COLO668 (cell line): ENCODE measurements around the gene OGA.

Experiments
- DNase-seq: peaks from one replicate; lab custom pipeline; 2025; ENCODE audit not compliant: unreplicated experiment; lab: John Stamatoyannopoulos, UW

OGA gene

GRCh38 chr10:101818119-101818871 lies at the start of gene OGA:
TSS of gene OGA (minus strand) at chr10:101818444. CDS start at chr10:101818022, 422 bp downstream.
- peak; percentile 98 for DNase-seq

DNA sequence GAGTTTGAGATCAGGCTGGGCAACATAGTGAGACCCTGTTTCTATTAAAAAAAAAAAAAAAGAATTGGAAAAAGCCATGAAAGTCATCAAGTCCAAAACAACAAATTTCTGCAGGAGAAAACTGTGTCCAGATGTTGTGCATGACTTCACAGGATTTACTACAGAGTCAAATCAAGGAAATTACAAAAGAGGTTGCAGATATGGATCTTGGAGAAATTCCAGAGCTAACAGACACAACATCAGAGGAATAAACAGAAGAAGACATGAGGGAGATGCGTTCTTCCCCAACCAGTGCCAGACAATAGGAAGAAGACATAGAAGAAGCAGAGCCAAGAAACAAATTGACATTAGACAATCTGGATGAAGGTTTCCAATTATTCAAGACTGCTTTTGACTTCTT lies 49.7 kb upstream of the OGA start:
- no peak for DNase-seq

- DNase-seq = no peak
These were observed 41.3 kb upstream of the OGA start for GRCh38 chr10:101859530-101859929.

- DNase-seq = no peak
These were observed 40.7 kb upstream of the OGA start for GRCh38 chr10:101858723-101859500.

DNA sequence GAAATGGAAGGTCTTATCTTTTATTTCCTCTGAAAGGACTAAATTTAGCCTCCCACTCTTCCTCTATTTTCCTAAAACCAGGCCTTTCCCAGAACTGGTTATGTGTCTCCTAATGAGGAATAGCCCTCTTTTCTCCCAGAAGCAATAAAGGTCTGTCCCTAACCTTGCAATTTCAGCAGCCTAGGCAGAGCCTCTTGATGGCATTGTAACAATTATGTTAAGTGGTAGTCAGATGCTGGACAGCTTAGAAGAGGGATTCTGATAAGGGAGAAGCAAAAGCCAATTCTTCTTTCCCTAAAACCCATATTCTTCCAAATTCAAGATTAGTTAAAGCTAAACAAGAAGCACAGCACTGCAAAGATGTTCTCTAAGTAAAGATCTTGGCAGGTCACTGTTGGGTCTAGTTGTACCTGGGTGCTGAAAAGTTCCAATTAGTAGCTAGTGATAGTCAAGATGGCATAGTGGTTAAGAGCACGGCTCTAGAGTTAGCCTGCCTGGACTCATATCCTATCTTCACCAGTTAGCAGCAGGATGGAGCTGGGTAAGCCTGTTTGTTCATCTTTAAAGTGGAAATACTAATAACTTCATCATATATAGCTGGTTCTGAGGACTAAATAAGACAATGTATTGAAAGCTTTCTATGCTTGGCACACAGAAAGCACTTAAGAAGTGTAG lies 39.7 kb upstream of the OGA start:
- no peak for DNase-seq

DNA sequence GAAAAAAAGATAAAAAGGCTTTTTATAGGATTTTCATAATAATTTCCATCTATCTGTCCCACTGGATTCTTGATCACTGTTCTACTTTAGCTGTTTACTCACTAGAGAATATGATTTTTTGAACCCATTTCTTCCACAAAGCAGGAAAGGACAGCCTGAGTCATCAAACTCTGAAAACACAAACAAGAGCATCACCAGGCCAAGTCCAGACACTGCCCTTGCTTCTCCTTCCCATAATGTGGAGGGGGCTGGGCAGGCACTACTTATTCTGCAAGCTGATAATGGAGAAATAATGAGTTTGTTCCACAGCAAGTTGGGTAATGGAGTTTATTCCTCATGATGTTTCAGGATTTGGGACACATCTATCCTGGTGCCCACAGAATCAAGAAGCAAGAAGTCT lies 38.4 kb upstream of the OGA start:
- DNase-seq = no peak

DNA sequence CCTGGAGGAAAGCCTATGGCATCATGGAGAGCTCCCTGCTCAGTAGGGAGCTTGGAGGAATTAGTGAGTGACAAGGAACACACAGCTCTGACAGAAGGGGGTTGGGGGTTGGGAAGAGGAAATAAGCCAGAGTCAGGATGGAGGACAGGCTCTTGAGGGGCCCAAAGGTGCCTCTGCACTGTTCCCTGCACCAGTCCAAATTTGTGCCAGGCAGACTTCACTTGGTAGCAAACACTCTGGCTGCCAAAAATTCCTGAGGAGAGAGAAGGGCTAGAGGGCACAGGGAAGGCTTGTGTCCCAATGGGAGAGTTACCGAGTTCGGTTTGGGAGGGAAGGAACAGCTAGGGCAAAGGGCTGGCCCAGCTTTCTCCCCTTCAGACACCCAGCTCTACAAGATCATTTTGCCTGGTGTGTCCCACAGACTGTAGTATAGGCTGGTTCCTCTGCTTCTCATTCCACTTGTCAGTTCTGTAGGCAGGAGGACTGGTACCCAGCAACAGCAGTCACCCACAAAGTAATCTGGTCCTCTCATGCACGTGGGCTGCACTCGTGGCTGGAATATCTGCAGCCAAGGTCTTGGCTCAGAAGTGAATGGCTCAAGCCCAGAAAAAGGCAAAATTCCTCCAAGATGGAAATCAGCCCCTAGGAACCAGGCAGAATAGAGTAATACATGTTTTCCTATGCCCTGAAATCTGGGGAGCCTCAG lies 33.3 kb upstream of the OGA start:
- no peak for DNase-seq

DNA sequence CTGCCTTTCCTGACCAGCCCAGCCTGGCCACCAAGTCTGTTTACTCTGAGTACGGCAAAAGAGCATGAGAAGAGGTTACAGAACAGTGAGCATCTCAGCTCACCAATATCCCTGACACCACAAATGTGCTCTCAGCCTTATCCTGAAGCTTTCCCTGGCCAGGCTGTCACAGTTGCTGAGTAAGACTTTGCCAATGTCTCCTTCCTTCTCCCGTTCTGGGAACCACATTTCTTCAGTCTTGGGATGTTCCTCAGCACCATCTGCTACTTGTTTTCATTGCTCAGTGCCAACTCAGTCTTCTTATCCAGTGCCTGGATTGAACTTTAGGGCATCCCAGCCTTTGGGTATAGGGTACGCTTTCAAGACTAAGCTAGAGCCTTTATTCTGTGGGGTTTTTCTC lies 32.5 kb upstream of the OGA start:
- no peak for DNase-seq

- no peak for DNase-seq
These were observed 30.7 kb upstream of the OGA start for GRCh38 chr10:101848894-101849351.

DNA sequence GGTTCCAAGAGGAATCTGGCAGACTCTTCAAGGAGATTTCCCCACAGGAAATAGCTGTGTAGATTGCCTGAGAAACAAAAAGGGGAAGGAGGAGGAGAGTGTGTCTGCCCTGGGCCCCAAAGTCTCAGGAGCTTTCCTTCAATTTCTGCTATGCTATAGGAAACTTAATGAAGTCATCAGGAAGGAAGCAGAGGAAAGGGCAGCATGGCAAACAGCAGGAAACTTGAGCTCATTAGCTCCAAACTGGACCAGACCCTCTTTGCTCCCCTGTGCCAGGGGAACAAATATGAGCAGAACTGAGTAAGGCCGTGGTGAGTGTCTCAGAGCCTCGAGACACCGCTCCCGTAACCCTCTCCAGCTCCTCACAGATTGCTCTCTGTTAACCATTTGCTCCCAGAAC lies 30.2 kb upstream of the OGA start:
- no peak for DNase-seq

- DNase-seq = no peak
These were observed 27.6 kb upstream of the OGA start for GRCh38 chr10:101845893-101846292.

GRCh38 chr10:101843032-101844021 lies 25.1 kb upstream of the OGA start, which contains the start of gene KCNIP2:
TSS of gene KCNIP2 (minus strand) at chr10:101843800. CDS start at chr10:101843568, 232 bp downstream.
- DNase-seq = peak; percentile 67

- no peak for DNase-seq
These were observed 23.6 kb upstream of the OGA start for GRCh38 chr10:101841826-101842225.

DNA sequence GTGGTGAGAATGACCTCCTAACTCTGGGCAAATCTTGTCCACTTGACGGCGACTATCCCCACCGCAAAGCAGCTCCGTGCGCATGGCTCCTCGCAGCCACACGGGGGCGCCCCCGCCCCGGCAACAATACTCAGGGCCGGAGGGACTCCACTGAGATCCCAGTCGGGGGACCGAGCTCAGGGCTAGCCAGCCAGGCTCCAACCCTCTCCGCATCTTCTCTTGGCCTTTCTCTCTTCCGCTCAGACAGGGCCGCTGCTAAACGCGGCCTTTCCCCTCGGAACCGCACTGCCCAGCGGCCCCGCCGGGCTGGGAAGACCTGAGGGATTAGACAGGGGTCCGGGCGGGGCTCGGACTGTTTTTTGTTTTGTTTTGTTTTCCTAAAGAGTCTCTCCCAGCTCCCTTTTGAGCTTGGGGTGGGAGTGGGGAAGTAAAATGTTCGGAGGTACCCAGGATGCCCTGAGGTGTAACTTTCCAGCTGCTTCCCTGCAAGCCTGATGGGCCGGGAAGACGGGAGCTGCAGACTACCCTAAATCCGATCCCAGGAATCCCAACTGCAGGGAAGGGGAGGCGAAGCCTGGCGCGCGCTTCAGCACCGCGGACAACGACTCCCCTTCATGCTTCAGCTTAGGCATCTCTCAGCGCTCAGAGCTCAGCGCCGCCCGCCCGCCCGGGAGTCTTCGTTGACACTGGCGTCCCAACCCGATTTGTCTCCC lies 22.7 kb upstream of the OGA start:
- DNase-seq = peak; percentile 56

GRCh38 chr10:101840102-101840684 lies 21.9 kb upstream of the OGA start:
- no peak for DNase-seq

- DNase-seq = no peak
These were observed 21.3 kb upstream of the OGA start for GRCh38 chr10:101839416-101840063.

- no peak for DNase-seq
These were observed 20.8 kb upstream of the OGA start for GRCh38 chr10:101839002-101839401.

- DNase-seq = no peak
These were observed 20.2 kb upstream of the OGA start for GRCh38 chr10:101838416-101838970.
